Spleen (tissue), 11 donors: Measurements from ENCODE around the gene GJD2. TPM values are rescaled to one million over a fixed set of nuclear protein-coding genes. Genes with fewer than 3 reads are reported as not detected.

Source experiments
- DNase-seq: peaks from one replicate; pipeline ENCODE4 v3.0.0-alpha.2; 2020
- H3K27ac ChIP-seq, 8 donors: fragments of 200-600 bp; sonication (generic) in 7 of 8; 1 replicate in 4 of 8; 2 replicates in 4 of 8; pipeline versions ENCODE4 v1.5.0 to v1.8.0; 2016 to 2021; ENCODE audit warnings: inconsistent platforms in 4 of 8, mild to moderate bottlenecking in 4 of 8, moderate library complexity in 1 of 8
- H3K27me3 ChIP-seq, 7 donors: fragments of 200-600 bp; sonication (generic) in 6 of 7; replicated peaks in 1 of 7; 1 replicate in 4 of 7; 2 replicates in 3 of 7; pipeline versions ENCODE4 v1.5.0 to v1.8.0; 2016 to 2021; ENCODE audit warnings: inconsistent platforms in 3 of 7, mild to moderate bottlenecking in 1 of 7
- H3K36me3 ChIP-seq, 6 donors: fragments of 200-600 bp; sonication (generic) in 5 of 6; 1 replicate in 4 of 6; 2 replicates in 2 of 6; pipeline versions ENCODE4 v1.5.0 to v1.8.0; 2016 to 2021; ENCODE audit warnings: inconsistent platforms in 2 of 6
- H3K4me1 ChIP-seq, 6 donors: fragments of 200-600 bp; sonication (generic) in 5 of 6; 1 replicate in 3 of 6; 2 replicates in 3 of 6; pipeline versions ENCODE4 v1.5.0 to v1.8.0; 2016 to 2021; ENCODE audit warnings: inconsistent platforms in 3 of 6
- H3K4me3 ChIP-seq, 8 donors: fragments of 200-600 bp; sonication (generic) in 7 of 8; 1 replicate in 4 of 8; 2 replicates in 4 of 8; pipeline versions ENCODE4 v1.5.0 to v1.8.0; 2016 to 2021; ENCODE audit warnings: inconsistent platforms in 4 of 8, mild to moderate bottlenecking in 4 of 8, moderate library complexity in 2 of 8
- H3K9me3 ChIP-seq, 8 donors: fragments of 200-600 bp; sonication (generic) in 7 of 8; 1 replicate in 4 of 8; 2 replicates in 4 of 8; pipeline versions ENCODE4 v1.5.0 to v1.8.0; 2016 to 2021; ENCODE audit warnings: inconsistent platforms in 4 of 8
- CTCF ChIP-seq, 11 experiments: fragments of 200-600 bp in 7 of 11; fragments of 450-650 bp in 4 of 11; sonication (generic) in 4 of 11; IDR thresholded peaks in 8 of 11; conservative IDR thresholded peaks in 3 of 11; 1 replicate in 7 of 11; 2 replicates in 4 of 11; pipeline versions ENCODE4 v1.4.0 to v1.8.0; 2016 to 2021; ENCODE audit warnings: antibody characterized with exemption in 11 of 11, inconsistent platforms in 4 of 11, mild to moderate bottlenecking in 1 of 11
- POLR2A ChIP-seq, 3 donors: fragments of 450-650 bp; IDR thresholded peaks; one replicate each; pipeline ENCODE4 v1.5.1; 2017; ENCODE audit warnings: antibody characterized with exemption in 3 of 3, mild to moderate bottlenecking in 1 of 3
- POLR2AphosphoS5 ChIP-seq, 3 donors: sonication (generic); formaldehyde crosslinking; IDR thresholded peaks; one replicate each; pipeline ENCODE4 v1.5.1; 2017; ENCODE audit warnings: antibody characterized with exemption in 3 of 3
- WGBS, 5 donors: extraction: QIAGEN DNeasy Blood & Tissue Kit in 3 of 5; methylation state at CpG; one replicate each; pipeline versions ENCODE4 v1.1.5 to v1.1.7; 2013 to 2018; 5-methylcytosine and 5-hydroxymethylcytosine counted together
- intact Hi-C: fragments of 100-400 bp; cut with DNase I; formaldehyde crosslinking; loops from one replicate; pipeline ENCODE4 v1.15.0; 2023; ENCODE audit warnings: low total_unique reads
- polyA plus RNA-seq, 3 donors: library from polyadenylated mRNA; stranded (reverse); fragments of 200-250 nt; gene quantifications; one replicate each; pipeline ENCODE4 v1.2.1, GENCODE V29; 2013
- total RNA-seq, 7 donors: library from RNA; depleted of rRNA in 3 of 7; stranded (reverse); fragments of >200 nt in 3 of 7; fragmentation: NEBNext Ultra II Directional in 4 of 7; extraction: Animal tissue kit (Norgen Biotek cat#: 25700) in 4 of 7; gene quantifications; one replicate each; pipeline versions ENCODE4 v1.1.0 to v1.2.1, GENCODE V29; 2016 to 2021
- donor health status: healthy with polysubstance abuse.
- donor health status: DM: no; HTN: no; CAD: no; lungs with moderate emphysema.
- donor health status: DM: no; HTN: no; CAD: no.
- donor health status: Bipolar disorder and iron deficiency.
- donor health status: healthy.
- donor health status: DM: no; HTN: no; CAD: no.
- donor health status: DM: yes; HTN: yes; CAD: no.

GJD2 gene
- total and polyA plus RNA-seq, 10 donors, result 0.02 TPM; not detected in 9

GRCh38 chr15:34765741-34766140 is 10.9 kb upstream of the GJD2 start:
- H3K27ac ChIP-seq, result no peak overlapping the region
- intact Hi-C loops, result no loop called here
- WGBS, 5 donors, result 74 to 82% (median 78%) methylated on average over 5 of the region's 5 CpGs
- no peaks in the 10 kb centered on the region for H3K36me3 ChIP-seq
- DNase-seq, result no peak
- H3K4me1 ChIP-seq, result no peaks in the 10 kb centered on the region
- no peaks in the 10 kb centered on the region for H3K9me3 ChIP-seq
- peaks cover 0 to 3% (median 0%) of the 10 kb centered on the region in 7 donors for H3K27me3 ChIP-seq
- H3K4me3 ChIP-seq, result no peak overlapping the region
- TF ChIP-seq POLR2A (IDR thresholded peaks at IDR 0.05) (no peak), CTCF (IDR thresholded peaks at IDR 0.05 in 8 of 11, conservative IDR thresholded peaks at IDR 0.05 in 3 of 11) (no peak), POLR2AphosphoS5 (IDR thresholded peaks at IDR 0.05) (no peak)

- Histone ChIP-seq H3K36me3 (no peaks in the 10 kb centered on the region), H3K27me3 (peaks cover 0 to 45% (median 8%) of the 10 kb centered on the region in 7 donors), H3K4me1 (no peaks in the 10 kb centered on the region), H3K9me3 (no peaks in the 10 kb centered on the region), H3K4me3 (no peak overlapping the region), H3K27ac (no peak overlapping the region)
- intact Hi-C loops, result no loop called here
- TF ChIP-seq POLR2A (IDR thresholded peaks at IDR 0.05), result no peak
- TF ChIP-seq POLR2AphosphoS5 (IDR thresholded peaks at IDR 0.05), result no peak
- TF ChIP-seq CTCF (IDR thresholded peaks at IDR 0.05 in 8 of 11, conservative IDR thresholded peaks at IDR 0.05 in 3 of 11), result no peak
- 54 to 78% (median 61%) methylated on average over 3 of the region's 3 CpGs for WGBS, 5 donors
- DNase-seq, result no peak
Measured at GRCh38 chr15:34760909-34761308, 6.1 kb upstream of the GJD2 start.

- DNase-seq, result no peak
- no peak overlapping the region for H3K27ac ChIP-seq
- no peaks in the 10 kb centered on the region for H3K36me3 ChIP-seq
- no peak overlapping the region for H3K4me3 ChIP-seq
- TF ChIP-seq POLR2AphosphoS5 (IDR thresholded peaks at IDR 0.05), result no peak
- TF ChIP-seq CTCF (IDR thresholded peaks at IDR 0.05 in 8 of 11, conservative IDR thresholded peaks at IDR 0.05 in 3 of 11), result no peak
- TF ChIP-seq POLR2A (IDR thresholded peaks at IDR 0.05), result no peak
- peaks cover under 1 to 54% (median 17%) of the 10 kb centered on the region in 7 donors for H3K27me3 ChIP-seq
- intact Hi-C loops, result no loop called here
- H3K4me1 ChIP-seq, result peaks cover 0 to 4% (median 2%) of the 10 kb centered on the region in 6 donors
- H3K9me3 ChIP-seq, result no peaks in the 10 kb centered on the region
- WGBS, 5 donors, result 51 to 79% (median 63%) methylated on average over 2 of the region's 2 CpGs
Measured at GRCh38 chr15:34759992-34760391, 5.2 kb upstream of the GJD2 start.

GRCh38 chr15:34759347-34759746 is 4.5 kb upstream of the GJD2 start:
- peaks cover 3 to 61% (median 23%) of the 10 kb centered on the region in 7 donors for H3K27me3 ChIP-seq
- no peak for DNase-seq
- TF ChIP-seq CTCF (IDR thresholded peaks at IDR 0.05 in 8 of 11, conservative IDR thresholded peaks at IDR 0.05 in 3 of 11) (no peak), POLR2AphosphoS5 (IDR thresholded peaks at IDR 0.05) (no peak), POLR2A (IDR thresholded peaks at IDR 0.05) (no peak)
- 39 to 50% (median 41%) methylated on average over 3 of the region's 3 CpGs for WGBS, 5 donors
- H3K4me1 ChIP-seq, result peaks cover 0 to 10% (median 8%) of the 10 kb centered on the region in 6 donors
- intact Hi-C loops, result no loop called here
- no peaks in the 10 kb centered on the region for H3K36me3 ChIP-seq
- H3K4me3 ChIP-seq, result no peak overlapping the region
- H3K27ac ChIP-seq, result no peak overlapping the region
- H3K9me3 ChIP-seq, result no peaks in the 10 kb centered on the region
